GM12801 (cell line): ENCODE measurements around the gene SNRNP27.

Experiments
- TF ChIP-seq, protein P1 (sequence below): IDR thresholded peaks from one replicate; pipeline ENCODE4 v1.5.1; 2011; ENCODE audit warnings: control low read depth; ENCODE audit not compliant: insufficient read length; ENCODE audit errors: extremely low read depth

The SNRNP27 gene

DNA sequence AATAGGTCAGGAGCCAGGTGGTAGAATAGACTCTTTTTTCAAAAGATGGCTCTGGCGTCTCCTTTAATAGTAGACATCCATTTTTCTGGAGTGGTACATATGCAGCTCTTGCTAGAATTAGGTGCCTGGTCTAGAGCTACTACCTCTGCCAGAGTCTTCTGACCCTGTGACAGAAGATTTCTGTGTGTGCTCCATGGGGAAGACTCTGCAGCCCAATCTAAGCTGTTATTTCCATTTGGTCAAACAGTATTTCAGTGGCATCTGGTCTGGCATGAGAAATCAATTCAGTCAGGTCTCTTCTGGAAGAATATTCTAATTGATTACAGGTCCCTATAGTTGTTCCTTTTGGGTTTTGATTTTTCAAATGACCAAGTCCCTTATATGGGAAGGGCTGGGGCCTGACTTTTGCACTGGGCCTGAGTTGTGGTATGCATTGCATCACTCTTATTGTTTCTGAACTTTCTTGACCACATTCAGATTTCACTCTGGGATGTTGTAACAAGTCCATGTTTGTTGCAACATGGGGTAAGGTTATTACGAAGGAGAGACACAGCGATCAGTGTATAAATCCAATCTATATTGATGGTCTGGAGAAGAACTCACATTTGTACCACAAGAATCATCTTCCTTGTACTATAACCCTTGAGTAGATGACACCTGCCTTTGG lies 33.2 kb downstream of the SNRNP27 start:
- TF ChIP-seq, protein P1, sequence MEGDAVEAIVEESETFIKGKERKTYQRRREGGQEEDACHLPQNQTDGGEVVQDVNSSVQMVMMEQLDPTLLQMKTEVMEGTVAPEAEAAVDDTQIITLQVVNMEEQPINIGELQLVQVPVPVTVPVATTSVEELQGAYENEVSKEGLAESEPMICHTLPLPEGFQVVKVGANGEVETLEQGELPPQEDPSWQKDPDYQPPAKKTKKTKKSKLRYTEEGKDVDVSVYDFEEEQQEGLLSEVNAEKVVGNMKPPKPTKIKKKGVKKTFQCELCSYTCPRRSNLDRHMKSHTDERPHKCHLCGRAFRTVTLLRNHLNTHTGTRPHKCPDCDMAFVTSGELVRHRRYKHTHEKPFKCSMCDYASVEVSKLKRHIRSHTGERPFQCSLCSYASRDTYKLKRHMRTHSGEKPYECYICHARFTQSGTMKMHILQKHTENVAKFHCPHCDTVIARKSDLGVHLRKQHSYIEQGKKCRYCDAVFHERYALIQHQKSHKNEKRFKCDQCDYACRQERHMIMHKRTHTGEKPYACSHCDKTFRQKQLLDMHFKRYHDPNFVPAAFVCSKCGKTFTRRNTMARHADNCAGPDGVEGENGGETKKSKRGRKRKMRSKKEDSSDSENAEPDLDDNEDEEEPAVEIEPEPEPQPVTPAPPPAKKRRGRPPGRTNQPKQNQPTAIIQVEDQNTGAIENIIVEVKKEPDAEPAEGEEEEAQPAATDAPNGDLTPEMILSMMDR = no peak

- TF ChIP-seq, protein P1 = no peak
Observed at GRCh38 chr2:69931832-69932595, 38.3 kb downstream of the SNRNP27 start.

GRCh38 chr2:69932596-69932922 lies 38.8 kb downstream of the SNRNP27 start:
- TF ChIP-seq, protein P1 = no peak

DNA sequence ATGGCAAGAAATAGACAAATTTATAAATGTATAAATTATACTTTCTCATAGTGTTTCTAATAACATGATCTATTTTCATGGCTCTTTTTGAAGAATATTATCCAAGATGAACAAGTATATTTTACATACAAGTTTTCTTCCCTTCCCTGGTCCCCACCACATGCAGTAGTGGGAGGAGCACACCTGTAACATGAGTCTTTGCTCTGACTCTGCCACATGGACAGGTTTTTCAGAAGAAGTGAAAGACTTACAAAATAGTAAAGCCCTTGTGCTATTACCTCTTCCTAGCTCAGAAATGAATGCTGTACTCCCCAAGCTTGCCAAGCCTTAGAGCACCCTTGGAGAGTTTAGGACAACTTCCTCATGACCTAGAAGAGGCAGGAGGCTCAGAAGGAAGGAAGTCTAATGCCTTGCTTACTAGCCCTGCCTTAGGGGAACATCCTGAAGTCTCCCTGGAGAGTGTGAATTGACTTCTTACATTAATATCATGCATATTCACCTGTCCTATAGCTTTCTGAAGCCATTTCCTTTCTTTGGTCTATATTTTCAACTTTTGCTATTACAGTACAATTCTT lies 39.6 kb downstream of the SNRNP27 start:
- TF ChIP-seq, protein P1 = no peak

DNA sequence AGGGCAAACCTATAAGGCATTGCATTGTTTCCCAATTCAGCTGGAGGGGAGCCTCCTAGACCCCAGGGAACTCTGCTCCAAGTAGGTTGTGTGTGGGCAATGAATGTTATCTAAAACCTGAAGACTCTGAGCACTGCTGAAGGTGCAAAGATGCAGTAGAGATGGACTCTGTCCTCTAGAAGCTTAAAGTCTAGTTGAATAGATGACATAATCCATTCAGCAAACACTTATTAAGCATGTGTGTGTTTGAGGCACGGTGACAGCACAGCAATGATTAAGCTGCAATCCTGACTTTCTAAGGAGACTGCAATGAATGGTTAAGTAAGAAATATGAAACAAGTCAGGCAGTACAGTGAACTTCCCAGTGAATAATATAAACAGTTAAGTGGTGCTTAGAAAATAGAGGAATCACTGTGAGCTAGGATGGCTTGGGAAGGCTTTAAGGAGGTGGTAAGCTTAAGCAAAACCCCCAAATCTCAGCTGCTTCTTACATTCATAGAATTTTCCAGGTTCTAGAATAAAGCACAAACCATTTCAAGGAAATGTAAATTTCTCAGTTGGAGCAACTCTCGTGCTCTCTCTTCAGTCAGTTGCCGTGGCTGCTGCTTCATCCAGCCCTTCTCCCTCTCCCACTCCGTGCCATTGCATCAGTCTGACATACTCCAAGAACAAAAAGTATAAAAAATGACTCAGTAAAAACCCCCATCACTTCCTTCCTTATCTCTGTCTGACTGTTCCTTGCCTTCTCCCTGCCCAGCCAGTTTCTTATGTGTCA lies 40.3 kb downstream of the SNRNP27 start:
- TF ChIP-seq, protein P1 = no peak

GRCh38 chr2:69934614-69934908 lies 40.8 kb downstream of the SNRNP27 start:
- TF ChIP-seq, protein P1 = no peak

GRCh38 chr2:69935011-69935410 lies 41.3 kb downstream of the SNRNP27 start:
- TF ChIP-seq, protein P1 = no peak
